Measurements from ENCODE around the gene ELOVL1. TPM values are rescaled to one million over a fixed set of nuclear protein-coding genes. Genes with fewer than 3 reads are reported as not detected.

Gene ELOVL1
- total RNA-seq, 4 donors from 2014 or later, result 55.7 to 143 (median 67.5) TPM

DNA sequence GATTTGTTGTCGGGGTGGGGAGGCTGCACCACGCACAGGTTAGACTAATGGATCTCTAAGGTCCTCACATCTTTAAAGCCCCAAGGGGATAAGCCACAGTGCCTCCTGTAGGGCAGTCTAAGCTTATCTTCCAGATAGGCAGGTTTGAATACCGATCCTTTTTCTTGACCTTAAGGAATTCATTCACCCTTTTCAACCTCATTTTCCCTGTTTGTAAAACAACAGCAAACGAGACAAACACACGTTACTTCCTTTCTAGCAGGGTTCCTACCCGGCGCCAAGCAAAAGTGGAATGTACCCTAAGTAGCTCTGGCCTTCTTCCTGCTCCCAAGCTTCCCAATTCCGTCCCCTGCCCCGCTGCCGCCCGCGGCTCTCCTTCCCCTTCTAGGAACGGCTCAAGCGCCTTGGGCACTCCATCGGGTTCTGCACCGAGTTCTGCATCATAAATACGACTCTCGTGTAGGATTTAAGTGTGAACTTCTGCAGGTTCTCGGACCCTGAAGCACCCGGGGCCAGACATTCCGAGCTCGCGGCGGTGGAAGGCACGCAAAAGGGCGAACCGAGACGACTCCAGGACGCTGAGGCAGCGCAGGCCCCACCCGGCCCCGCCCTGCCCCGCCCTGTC lies 9.6 kb downstream of the ELOVL1 start:
- TF ChIP-seq, protein P1, sequence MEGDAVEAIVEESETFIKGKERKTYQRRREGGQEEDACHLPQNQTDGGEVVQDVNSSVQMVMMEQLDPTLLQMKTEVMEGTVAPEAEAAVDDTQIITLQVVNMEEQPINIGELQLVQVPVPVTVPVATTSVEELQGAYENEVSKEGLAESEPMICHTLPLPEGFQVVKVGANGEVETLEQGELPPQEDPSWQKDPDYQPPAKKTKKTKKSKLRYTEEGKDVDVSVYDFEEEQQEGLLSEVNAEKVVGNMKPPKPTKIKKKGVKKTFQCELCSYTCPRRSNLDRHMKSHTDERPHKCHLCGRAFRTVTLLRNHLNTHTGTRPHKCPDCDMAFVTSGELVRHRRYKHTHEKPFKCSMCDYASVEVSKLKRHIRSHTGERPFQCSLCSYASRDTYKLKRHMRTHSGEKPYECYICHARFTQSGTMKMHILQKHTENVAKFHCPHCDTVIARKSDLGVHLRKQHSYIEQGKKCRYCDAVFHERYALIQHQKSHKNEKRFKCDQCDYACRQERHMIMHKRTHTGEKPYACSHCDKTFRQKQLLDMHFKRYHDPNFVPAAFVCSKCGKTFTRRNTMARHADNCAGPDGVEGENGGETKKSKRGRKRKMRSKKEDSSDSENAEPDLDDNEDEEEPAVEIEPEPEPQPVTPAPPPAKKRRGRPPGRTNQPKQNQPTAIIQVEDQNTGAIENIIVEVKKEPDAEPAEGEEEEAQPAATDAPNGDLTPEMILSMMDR (IDR thresholded peaks at IDR 0.05; ENCODE audit: low read depth), result no peak

GRCh38 chr1:43357251-43357650 lies 10.6 kb downstream of the ELOVL1 start:
- TF ChIP-seq, protein P1 (IDR thresholded peaks at IDR 0.05; ENCODE audit: low read depth), result no peak

- TF ChIP-seq, protein P1 (IDR thresholded peaks at IDR 0.05; ENCODE audit: low read depth), result no peak
These were observed 12.9 kb downstream of the ELOVL1 start for GRCh38 chr1:43354936-43355335.

- TF ChIP-seq, protein P1 (IDR thresholded peaks at IDR 0.05; ENCODE audit: low read depth), result no peak
These were observed 13.3 kb downstream of the ELOVL1 start for GRCh38 chr1:43354471-43354870.

DNA sequence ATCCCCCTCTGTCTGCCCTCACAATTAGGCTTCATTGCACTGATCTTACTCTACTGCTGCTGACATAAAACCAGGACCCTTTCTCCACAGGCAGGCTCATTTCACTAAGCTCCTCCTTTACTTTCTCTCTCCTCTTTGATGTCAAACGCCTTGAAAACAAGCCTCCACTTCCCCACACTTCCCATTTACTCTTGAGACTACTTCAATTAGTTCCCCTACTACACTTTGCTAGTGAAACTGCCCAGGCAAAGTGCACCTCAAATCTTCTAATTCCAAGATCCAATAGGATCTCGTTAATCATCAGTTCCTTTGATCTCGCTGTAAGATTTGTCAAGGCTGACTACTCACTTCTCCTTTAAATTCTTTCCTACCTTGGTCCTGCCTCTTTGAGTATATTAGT lies 14.9 kb downstream of the ELOVL1 start:
- TF ChIP-seq, protein P1 (IDR thresholded peaks at IDR 0.05; ENCODE audit: low read depth), result no peak

GRCh38 chr1:43352351-43352705 lies 15.5 kb downstream of the ELOVL1 start:
- TF ChIP-seq, protein P1 (IDR thresholded peaks at IDR 0.05; ENCODE audit: low read depth), result no peak

GRCh38 chr1:43351421-43352350 lies 16.1 kb downstream of the ELOVL1 start:
- TF ChIP-seq, protein P1 (IDR thresholded peaks at IDR 0.05; ENCODE audit: low read depth), result no peak
